Right lobe of liver (tissue), 6 donors: ENCODE data around the gene LPCAT1. TPM values are rescaled to one million over a fixed set of nuclear protein-coding genes. Genes with fewer than 3 reads are reported as not detected.

ENCODE experiments used
- ATAC-seq, 4 donors: fragments of 200-7000 bp; cut with Tn5 transposase; one replicate each; pipeline ENCODE4 v1.9.1; 2020; ENCODE audit warnings: mild to moderate bottlenecking in 4 of 4, moderate library complexity in 4 of 4
- DNase-seq, 3 donors: peaks; one replicate each; pipeline ENCODE4 v3.0.0-alpha.2; 2020
- H3K27ac ChIP-seq, 3 donors: fragments of 200-600 bp; one replicate each; pipeline ENCODE4 v1.8.0; 2022
- H3K27me3 ChIP-seq, 2 donors: fragments of 200-600 bp; one replicate each; pipeline ENCODE4 v1.8.0; 2022
- H3K36me3 ChIP-seq, 4 donors: fragments of 200-600 bp; sonication (generic) in 1 of 4; one replicate each; pipeline versions ENCODE4 v1.5.1 to v1.8.0; 2017 to 2022; ENCODE audit warnings: control low read depth in 1 of 4
- H3K4me1 ChIP-seq, 4 donors: fragments of 200-600 bp; sonication (generic) in 1 of 4; one replicate each; pipeline versions ENCODE4 v1.5.1 to v1.8.0; 2017 to 2022; ENCODE audit warnings: control low read depth in 1 of 4
- H3K4me3 ChIP-seq, 3 donors: fragments of 200-600 bp; one replicate each; pipeline ENCODE4 v1.8.0; 2022
- H3K9me3 ChIP-seq, 4 donors: fragments of 200-600 bp; sonication (generic) in 1 of 4; one replicate each; pipeline versions ENCODE4 v1.5.1 to v1.8.0; 2017 to 2022; ENCODE audit warnings: control low read depth in 1 of 4
- POLR2A ChIP-seq: fragments of 450-650 bp; IDR thresholded peaks from one replicate; pipeline ENCODE4 v1.6.1; 2017; ENCODE audit warnings: antibody characterized with exemption, mild to moderate bottlenecking
- WGBS: methylation state at CpG from one replicate; pipeline ENCODE4 v1.1.6; 2018; ENCODE audit warnings: low coverage, low lambda C conversion rate; ENCODE audit not compliant: insufficient coverage; ENCODE audit errors: missing lambda C conversion rate; 5-methylcytosine and 5-hydroxymethylcytosine counted together
- intact Hi-C, 2 donors: fragments of 100-400 bp; cut with DNase I; formaldehyde crosslinking; loops; one replicate each; pipeline versions ENCODE4 v1.11.2 to v1.14.1; 2022
- total RNA-seq, 6 experiments: library from RNA; depleted of rRNA in 2 of 6; stranded (reverse); fragments of >200 nt in 2 of 6; fragmentation: NEBNext Ultra II Directional in 3 of 6; extraction: Animal tissue kit (Norgen Biotek cat#: 25700) in 3 of 6; gene quantifications; one replicate each; pipeline versions ENCODE4 v1.1.0 to v1.2.4, GENCODE V29; 2016 to 2023
- TF ChIP-seq, protein P1 (sequence below), 4 donors: fragments of 200-600 bp in 3 of 4; fragments of 450-650 bp in 1 of 4; IDR thresholded peaks; one replicate each; pipeline versions ENCODE4 v1.5.1 to v1.8.0; 2016 to 2022; ENCODE audit warnings: antibody characterized with exemption in 4 of 4, mild to moderate bottlenecking in 2 of 4
- donor health status: DM: no; HTN: yes; CAD: no.
- donor health status: DM: no; HTN: no; CAD: no.
- donor health status: DM: no; HTN: no; CAD: no.
- donor health status: DM: no; HTN: yes; CAD: no.
- donor health status: DM: no; HTN: yes; CAD: no.

Gene LPCAT1
- total RNA-seq, 6 experiments from 2014 or later: 6.9 to 38.6 (median 13.1) TPM

DNA sequence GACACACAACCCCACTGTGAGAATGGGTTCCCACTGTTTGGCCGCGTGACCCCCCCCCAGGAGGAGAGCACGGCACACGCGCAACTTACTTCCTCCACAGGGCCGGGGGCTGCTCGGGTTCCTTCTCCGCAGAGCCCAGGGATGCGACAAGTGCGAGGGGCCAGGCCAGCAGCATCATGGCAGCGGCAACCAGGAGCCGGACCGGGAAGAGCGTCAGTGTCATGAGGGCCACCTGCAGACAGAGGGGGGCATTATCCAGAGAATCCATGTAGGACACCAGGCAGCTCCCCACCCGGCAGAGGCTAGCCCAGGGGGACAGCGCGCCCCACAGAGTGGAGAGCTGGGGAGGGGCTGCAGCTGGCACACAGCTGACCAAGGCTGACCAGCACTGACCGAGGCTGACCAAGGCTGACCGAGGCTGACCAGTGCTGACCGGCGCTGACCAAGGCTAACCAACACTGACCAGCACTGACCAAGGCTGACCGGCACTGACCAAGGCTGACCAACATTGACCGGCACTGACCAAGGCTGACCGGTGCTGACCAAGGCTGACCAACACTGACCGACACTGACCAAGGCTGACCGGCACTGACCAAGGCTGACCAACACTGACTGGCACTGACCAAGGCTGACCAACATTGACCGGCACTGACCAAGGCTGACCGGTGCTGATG is 22.3 kb downstream of the LPCAT1 start:
- no peaks in the 10 kb centered on the region for H3K9me3 ChIP-seq
- no peak overlapping the region for H3K4me3 ChIP-seq
- intact Hi-C loops: no loop called here
- no peaks in the 10 kb centered on the region for H3K4me1 ChIP-seq
- ATAC-seq (peak in 1 of 4 donors; percentile 2), DNase-seq (no peak)
- no peaks in the 10 kb centered on the region for H3K36me3 ChIP-seq
- H3K27me3 ChIP-seq: no peaks in the 10 kb centered on the region
- 100% methylated on average over 2 of the region's 28 CpGs for whole genome bisulfite sequencing
- TF ChIP-seq, protein P1, sequence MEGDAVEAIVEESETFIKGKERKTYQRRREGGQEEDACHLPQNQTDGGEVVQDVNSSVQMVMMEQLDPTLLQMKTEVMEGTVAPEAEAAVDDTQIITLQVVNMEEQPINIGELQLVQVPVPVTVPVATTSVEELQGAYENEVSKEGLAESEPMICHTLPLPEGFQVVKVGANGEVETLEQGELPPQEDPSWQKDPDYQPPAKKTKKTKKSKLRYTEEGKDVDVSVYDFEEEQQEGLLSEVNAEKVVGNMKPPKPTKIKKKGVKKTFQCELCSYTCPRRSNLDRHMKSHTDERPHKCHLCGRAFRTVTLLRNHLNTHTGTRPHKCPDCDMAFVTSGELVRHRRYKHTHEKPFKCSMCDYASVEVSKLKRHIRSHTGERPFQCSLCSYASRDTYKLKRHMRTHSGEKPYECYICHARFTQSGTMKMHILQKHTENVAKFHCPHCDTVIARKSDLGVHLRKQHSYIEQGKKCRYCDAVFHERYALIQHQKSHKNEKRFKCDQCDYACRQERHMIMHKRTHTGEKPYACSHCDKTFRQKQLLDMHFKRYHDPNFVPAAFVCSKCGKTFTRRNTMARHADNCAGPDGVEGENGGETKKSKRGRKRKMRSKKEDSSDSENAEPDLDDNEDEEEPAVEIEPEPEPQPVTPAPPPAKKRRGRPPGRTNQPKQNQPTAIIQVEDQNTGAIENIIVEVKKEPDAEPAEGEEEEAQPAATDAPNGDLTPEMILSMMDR (IDR thresholded peaks at IDR 0.05): no peak
- TF ChIP-seq POLR2A: no peak
- H3K27ac ChIP-seq: no peak overlapping the region

DNA sequence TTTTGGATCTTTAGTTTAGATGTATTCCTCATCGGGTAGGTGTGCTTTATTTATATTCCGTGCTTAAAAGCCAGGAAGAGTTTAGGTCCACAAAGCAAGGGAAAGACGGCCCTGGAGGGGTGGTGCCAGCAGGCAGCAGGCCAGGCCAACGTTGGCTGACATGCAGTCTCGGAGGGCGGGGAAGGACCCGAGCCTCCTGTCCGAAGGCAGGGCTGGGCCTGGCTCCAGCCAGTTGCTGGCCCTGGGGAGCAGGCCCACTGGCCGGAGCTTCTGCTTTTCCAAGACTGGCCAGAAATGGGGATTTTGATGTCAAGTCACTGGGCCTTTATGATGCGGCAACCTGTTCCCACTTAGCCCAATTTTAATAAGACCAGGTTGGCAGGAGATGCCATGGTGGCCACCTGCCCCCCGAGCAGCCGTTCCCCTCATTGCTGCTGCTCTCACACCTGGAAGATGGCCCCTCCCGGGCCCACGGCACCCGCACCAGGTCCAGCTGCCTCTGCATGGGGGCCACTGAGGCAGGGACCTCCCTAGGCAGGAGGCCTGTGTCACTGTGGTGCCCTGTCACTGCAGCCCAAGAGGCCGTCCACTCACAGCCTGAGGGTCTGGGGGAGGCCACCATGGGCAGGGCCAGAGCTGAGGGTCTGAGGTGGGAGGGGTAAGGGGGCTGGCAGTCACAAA is 23.2 kb downstream of the LPCAT1 start:
- ATAC-seq (peak; percentile 64 to 72 (median 71)), DNase-seq (peak; percentile 72 to 84 (median 84))
- no peak overlapping the region for H3K4me3 ChIP-seq
- no peak overlapping the region for H3K27ac ChIP-seq
- no peaks in the 10 kb centered on the region for H3K4me1 ChIP-seq
- no peaks in the 10 kb centered on the region for H3K27me3 ChIP-seq
- no peaks in the 10 kb centered on the region for H3K9me3 ChIP-seq
- WGBS: 29% methylated on average over 8 of the region's 16 CpGs
- no peaks in the 10 kb centered on the region for H3K36me3 ChIP-seq
- intact Hi-C loops: no loop called here
- no peak for TF ChIP-seq POLR2A
- TF ChIP-seq, protein P1 (IDR thresholded peaks at IDR 0.05): no peak

DNA sequence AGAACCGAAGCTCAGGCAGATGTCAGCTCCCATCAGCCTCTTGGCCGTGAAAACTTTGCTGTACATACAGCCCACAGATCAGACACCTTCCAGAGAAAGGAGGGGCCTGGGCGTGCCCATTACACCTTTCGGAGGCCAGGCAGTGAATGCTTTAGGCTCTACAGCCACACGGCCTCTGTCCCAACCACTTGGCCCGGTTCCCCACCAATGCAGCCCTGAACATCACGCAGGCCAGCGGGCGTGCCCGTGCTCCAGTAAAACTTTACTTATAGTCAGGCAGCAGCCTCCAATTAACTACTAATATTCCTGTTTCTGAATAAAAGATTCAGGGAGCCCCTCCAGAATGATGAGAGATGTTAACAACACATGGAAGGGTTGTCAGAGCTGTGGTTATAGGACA is 23.9 kb downstream of the LPCAT1 start:
- no peak for DNase-seq
- Histone ChIP-seq H3K4me3 (no peak overlapping the region), H3K27ac (no peak overlapping the region), H3K27me3 (no peaks in the 10 kb centered on the region), H3K36me3 (no peaks in the 10 kb centered on the region), H3K4me1 (no peaks in the 10 kb centered on the region), H3K9me3 (no peaks in the 10 kb centered on the region)
- no peak for ATAC-seq
- TF ChIP-seq, protein P1 (IDR thresholded peaks at IDR 0.05): no peak
- TF ChIP-seq POLR2A: no peak
- intact Hi-C loops: no loop called here
- WGBS: 80% methylated on average over 1 of the region's 10 CpGs

DNA sequence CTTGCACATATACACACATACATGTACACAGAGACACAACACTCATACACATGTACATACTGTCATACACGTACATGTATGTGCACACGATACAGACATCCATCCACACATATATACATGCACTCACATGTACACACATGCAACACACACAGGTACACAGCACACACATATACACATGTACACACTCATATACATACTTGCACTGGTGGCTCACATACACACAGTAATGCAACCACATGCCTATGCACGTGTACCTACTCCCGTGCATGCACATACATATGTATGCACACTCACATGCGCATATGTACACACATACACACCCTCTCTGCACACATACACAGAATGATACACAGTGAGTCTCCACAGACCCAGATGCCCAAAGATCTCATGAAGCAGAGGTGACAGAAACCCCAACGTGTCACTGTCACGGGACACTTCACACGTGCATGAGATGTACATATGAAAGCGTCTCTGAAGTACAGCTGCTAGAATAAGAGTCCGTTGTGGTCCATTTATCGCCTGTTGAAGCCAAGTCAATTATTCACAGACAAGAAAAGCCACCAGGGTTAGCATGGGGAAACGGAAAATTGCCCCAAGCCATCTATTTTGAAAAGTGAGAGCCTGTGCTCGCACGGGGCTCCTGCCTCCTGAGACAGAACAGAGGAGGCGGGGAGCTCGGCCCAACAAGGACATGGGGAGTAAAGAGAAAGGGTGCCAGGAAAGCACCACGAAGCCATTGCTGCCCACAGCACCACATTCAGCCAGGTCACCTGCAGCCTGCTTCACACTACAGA is 24.9 kb downstream of the LPCAT1 start:
- no peak overlapping the region for H3K4me3 ChIP-seq

More for the DNA sequence above, 24.9 kb downstream of the LPCAT1 start:
- WGBS: 97% methylated on average over 15 of the region's 17 CpGs
- intact Hi-C loops: no loop called here
- DNase-seq (no peak), ATAC-seq (no peak)
- no peak for TF ChIP-seq POLR2A
- TF ChIP-seq, protein P1 (IDR thresholded peaks at IDR 0.05): no peak
- H3K36me3 ChIP-seq: no peaks in the 10 kb centered on the region
- H3K27me3 ChIP-seq: no peaks in the 10 kb centered on the region
- no peaks in the 10 kb centered on the region for H3K4me1 ChIP-seq
- no peak overlapping the region for H3K27ac ChIP-seq
- no peaks in the 10 kb centered on the region for H3K9me3 ChIP-seq
